Right lobe of liver (tissue), 6 donors: ENCODE results near the gene PDLIM7. TPM values are rescaled to one million over a fixed set of nuclear protein-coding genes. Genes with fewer than 3 reads are reported as not detected.
A peak's percentile ranks its signal among the peaks of the same experiment; 100 is the strongest.

Experiments used
- ATAC-seq, 4 donors: fragments of 200-7000 bp; cut with Tn5 transposase; one replicate each; pipeline ENCODE4 v1.9.1; 2020; ENCODE audit warnings: mild to moderate bottlenecking in 4 of 4, moderate library complexity in 4 of 4
- DNase-seq, 3 donors: peaks; one replicate each; pipeline ENCODE4 v3.0.0-alpha.2; 2020
- H3K27ac ChIP-seq, 3 donors: fragments of 200-600 bp; one replicate each; pipeline ENCODE4 v1.8.0; 2022
- H3K27me3 ChIP-seq, 2 donors: fragments of 200-600 bp; one replicate each; pipeline ENCODE4 v1.8.0; 2022
- H3K36me3 ChIP-seq, 4 donors: fragments of 200-600 bp; sonication (generic) in 1 of 4; one replicate each; pipeline versions ENCODE4 v1.5.1 to v1.8.0; 2017 to 2022; ENCODE audit warnings: control low read depth in 1 of 4
- H3K4me1 ChIP-seq, 4 donors: fragments of 200-600 bp; sonication (generic) in 1 of 4; one replicate each; pipeline versions ENCODE4 v1.5.1 to v1.8.0; 2017 to 2022; ENCODE audit warnings: control low read depth in 1 of 4
- H3K4me3 ChIP-seq, 3 donors: fragments of 200-600 bp; one replicate each; pipeline ENCODE4 v1.8.0; 2022
- H3K9me3 ChIP-seq, 4 donors: fragments of 200-600 bp; sonication (generic) in 1 of 4; one replicate each; pipeline versions ENCODE4 v1.5.1 to v1.8.0; 2017 to 2022; ENCODE audit warnings: control low read depth in 1 of 4
- CTCF ChIP-seq, 4 donors: fragments of 200-600 bp in 3 of 4; fragments of 450-650 bp in 1 of 4; IDR thresholded peaks; one replicate each; pipeline versions ENCODE4 v1.5.1 to v1.8.0; 2016 to 2022; ENCODE audit warnings: antibody characterized with exemption in 4 of 4, mild to moderate bottlenecking in 2 of 4
- POLR2A ChIP-seq: fragments of 450-650 bp; IDR thresholded peaks from one replicate; pipeline ENCODE4 v1.6.1; 2017; ENCODE audit warnings: antibody characterized with exemption, mild to moderate bottlenecking
- WGBS: methylation state at CpG from one replicate; pipeline ENCODE4 v1.1.6; 2018; ENCODE audit warnings: low coverage, low lambda C conversion rate; ENCODE audit not compliant: insufficient coverage; ENCODE audit errors: missing lambda C conversion rate; 5-methylcytosine and 5-hydroxymethylcytosine counted together
- intact Hi-C, 2 donors: fragments of 100-400 bp; cut with DNase I; formaldehyde crosslinking; loops; one replicate each; pipeline versions ENCODE4 v1.11.2 to v1.14.1; 2022
- total RNA-seq, 6 experiments: library from RNA; depleted of rRNA in 2 of 6; stranded (reverse); fragments of >200 nt in 2 of 6; fragmentation: NEBNext Ultra II Directional in 3 of 6; extraction: Animal tissue kit (Norgen Biotek cat#: 25700) in 3 of 6; gene quantifications; one replicate each; pipeline versions ENCODE4 v1.1.0 to v1.2.4, GENCODE V29; 2016 to 2023
- donor health status: DM: no; HTN: yes; CAD: no.
- donor health status: DM: no; HTN: no; CAD: no.
- donor health status: DM: no; HTN: no; CAD: no.
- donor health status: DM: no; HTN: yes; CAD: no.
- donor health status: DM: no; HTN: yes; CAD: no.

Gene PDLIM7
- total RNA-seq, 6 experiments from 2014 or later: 3.7 to 24.0 (median 13.6) TPM

GRCh38 chr5:177520271-177520670, 22.9 kb upstream of the PDLIM7 start:
- H3K27ac ChIP-seq: no peak overlapping the region
- H3K27me3 ChIP-seq: no peaks in the 10 kb centered on the region
- H3K9me3 ChIP-seq: no peaks in the 10 kb centered on the region
- ATAC-seq (no peak), DNase-seq (peak in 1 of 3 donors; percentile 12)
- 100% methylated on average over 2 of the region's 3 CpGs for WGBS
- no peak for TF ChIP-seq CTCF (IDR thresholded peaks at IDR 0.05)
- TF ChIP-seq POLR2A: no peak
- no peak overlapping the region for H3K4me3 ChIP-seq
- intact Hi-C loops: no loop called here
- peaks cover 0 to 40% (median 12%) of the 10 kb centered on the region in 4 donors for H3K36me3 ChIP-seq
- H3K4me1 ChIP-seq: peaks cover 0 to 10% (median 4%) of the 10 kb centered on the region in 4 donors

- Histone ChIP-seq H3K36me3 (peaks cover 0 to 40% (median 11%) of the 10 kb centered on the region in 4 donors), H3K4me1 (peaks cover 0 to 11% (median 4%) of the 10 kb centered on the region in 4 donors), H3K27me3 (no peaks in the 10 kb centered on the region), H3K9me3 (no peaks in the 10 kb centered on the region), H3K4me3 (no peak overlapping the region), H3K27ac (no peak overlapping the region)
- no peak for ATAC-seq
- DNase-seq: peak in 1 of 3 donors; percentile 14
- TF ChIP-seq POLR2A: no peak
- no peak for TF ChIP-seq CTCF (IDR thresholded peaks at IDR 0.05)
- intact Hi-C loops: no loop called here
- 67% methylated on average over 7 of the region's 13 CpGs for WGBS
Observed at GRCh38 chr5:177519463-177520235, 22.2 kb upstream of the PDLIM7 start.

- Histone ChIP-seq H3K4me1 (peaks cover 0 to 11% (median 4%) of the 10 kb centered on the region in 4 donors), H3K36me3 (peaks cover 0 to 47% (median 10%) of the 10 kb centered on the region in 4 donors), H3K9me3 (no peaks in the 10 kb centered on the region), H3K4me3 (peak within 1 kb of the TSS; percentile 67 to 76 (median 67)), H3K27ac (peak within 1 kb of the TSS; percentile 33 to 66 (median 61)), H3K27me3 (no peaks in the 10 kb centered on the region)
- TF ChIP-seq POLR2A (no peak), CTCF (IDR thresholded peaks at IDR 0.05) (no peak)
- ATAC-seq: peak; percentile 89 to 95 (median 92)
- intact Hi-C loops: no loop called here
- 0% methylated on average over 13 of the region's 96 CpGs for WGBS
- DNase-seq: peak; percentile 95 to 98 (median 97)
Observed at GRCh38 chr5:177516601-177517568, 19.5 kb upstream of the PDLIM7 start, which contains the start of gene DDX41. TSS of gene DDX41 (minus strand) at chr5:177516961. CDS start at chr5:177516945, 16 bp downstream.

GRCh38 chr5:177515580-177515979, 18.2 kb upstream of the PDLIM7 start:
- H3K9me3 ChIP-seq: no peaks in the 10 kb centered on the region
- peak overlapping the region in 1 of 3 donors; percentile 67 for H3K4me3 ChIP-seq
- DNase-seq (no peak), ATAC-seq (no peak)
- intact Hi-C loops: no loop called here
- whole genome bisulfite sequencing: 80% methylated on average over 2 of the region's 7 CpGs
- no peak overlapping the region for H3K27ac ChIP-seq
- H3K4me1 ChIP-seq: peaks cover 0 to 11% (median 4%) of the 10 kb centered on the region in 4 donors
- H3K36me3 ChIP-seq: peaks cover 0 to 46% (median 11%) of the 10 kb centered on the region in 4 donors
- no peaks in the 10 kb centered on the region for H3K27me3 ChIP-seq
- TF ChIP-seq POLR2A: no peak
- no peak for TF ChIP-seq CTCF (IDR thresholded peaks at IDR 0.05)
